HG02938 (cell line): ENCODE measurements around the gene S100A4.

Source experiments
- ATAC-seq: cut with Tn5 transposase; IDR thresholded peaks from one replicate; pipeline ENCODE4 v1.9.1; 2021; ENCODE audit warnings: mild to moderate bottlenecking, moderate library complexity; ENCODE audit not compliant: unreplicated experiment

Gene S100A4

GRCh38 chr1:153548722-153549688 lies 3.4 kb upstream of the S100A4 start, which contains the start of gene S100A3:
S100A3 (minus strand) TSS chr1:153549258; CDS start chr1:153548485, 773 bp downstream.
- no peak for ATAC-seq

DNA sequence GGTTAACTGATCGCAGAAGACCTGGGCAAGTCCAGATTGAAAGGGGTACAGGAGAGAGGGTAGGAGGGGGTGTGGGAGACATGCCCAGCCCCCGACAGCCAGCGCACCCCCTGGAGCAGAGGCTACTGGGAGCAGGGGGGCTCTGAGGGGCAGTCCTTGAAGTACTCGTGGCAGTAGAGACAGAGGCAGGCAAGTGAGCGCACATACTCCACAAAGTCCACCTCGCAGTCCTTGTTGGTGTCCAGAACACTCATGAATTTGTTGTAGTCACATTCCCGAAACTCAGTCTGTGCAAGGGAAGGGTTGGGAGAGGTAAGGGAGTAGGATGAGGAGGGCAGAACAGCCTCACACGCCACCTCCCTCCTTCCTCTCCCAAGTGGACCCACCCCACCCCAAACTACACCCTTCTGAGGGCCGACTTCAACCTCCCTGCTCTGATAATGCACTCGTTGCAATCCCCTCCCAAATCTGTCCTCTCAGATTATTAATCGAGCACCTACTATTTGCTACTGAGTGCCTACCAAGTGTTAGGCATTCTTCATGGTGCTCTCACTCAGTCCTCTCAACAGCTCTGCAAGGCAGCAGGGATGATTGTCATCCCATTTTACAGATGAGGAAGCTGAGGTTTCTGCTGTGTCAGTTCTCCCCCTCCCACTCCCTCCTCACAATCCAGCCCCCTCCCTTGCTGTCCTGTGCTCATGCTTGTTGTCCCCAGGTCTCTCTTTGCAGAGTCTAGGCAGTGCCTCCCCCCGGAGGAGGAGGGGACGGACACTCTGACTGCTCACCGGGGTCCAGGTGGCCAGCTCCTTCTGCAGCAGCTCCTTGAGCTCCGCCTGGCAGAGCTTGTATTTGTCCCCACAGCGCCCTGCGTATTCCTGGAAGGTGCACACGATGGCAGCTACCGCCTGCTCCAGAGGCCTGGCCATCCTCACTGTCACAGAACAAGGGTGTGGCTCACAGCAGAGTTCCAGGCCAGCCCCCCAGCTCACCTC lies 2.2 kb upstream of the S100A4 start:
- ATAC-seq, result no peak

DNA sequence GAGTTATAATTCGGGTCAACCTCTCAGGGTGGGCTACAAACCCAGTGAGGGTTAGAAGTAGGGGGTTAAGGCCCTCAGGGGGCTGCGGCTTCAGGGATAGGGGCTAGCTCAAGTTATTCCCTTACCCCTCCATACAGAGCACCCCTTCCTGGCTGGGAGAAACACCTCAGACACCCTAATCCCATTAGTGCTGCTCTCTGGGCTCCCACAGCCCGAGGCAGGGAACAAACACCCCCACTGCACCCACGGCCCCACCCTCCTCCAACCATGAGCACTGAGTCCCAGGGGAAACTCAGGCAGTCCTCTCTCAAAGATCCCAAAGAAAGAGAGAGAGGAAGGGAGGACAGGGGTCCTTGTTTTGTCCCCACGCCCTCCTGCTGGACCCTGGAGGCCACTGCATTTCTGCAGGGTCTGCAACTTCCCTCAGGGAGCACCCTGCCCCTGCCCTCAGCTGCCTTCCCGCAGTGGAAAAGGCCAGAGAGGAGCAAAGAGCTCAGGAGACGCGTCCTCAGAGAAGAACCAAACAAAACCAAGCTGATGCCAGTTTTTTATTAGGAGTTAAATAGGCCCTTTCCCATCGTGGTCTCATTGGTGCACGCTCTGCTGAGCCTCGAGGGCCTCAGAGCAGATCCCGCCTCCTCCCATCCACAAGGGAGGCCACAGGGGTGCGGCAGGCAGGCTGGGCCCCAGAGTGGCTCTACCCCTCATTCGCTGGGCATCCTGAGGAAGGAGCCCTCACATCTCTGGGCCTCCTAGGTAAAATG lies 1.4 kb upstream of the S100A4 start:
- no peak for ATAC-seq

GRCh38 chr1:153546371-153546770 lies 765 bp upstream of the S100A4 start:
- ATAC-seq, result no peak

DNA sequence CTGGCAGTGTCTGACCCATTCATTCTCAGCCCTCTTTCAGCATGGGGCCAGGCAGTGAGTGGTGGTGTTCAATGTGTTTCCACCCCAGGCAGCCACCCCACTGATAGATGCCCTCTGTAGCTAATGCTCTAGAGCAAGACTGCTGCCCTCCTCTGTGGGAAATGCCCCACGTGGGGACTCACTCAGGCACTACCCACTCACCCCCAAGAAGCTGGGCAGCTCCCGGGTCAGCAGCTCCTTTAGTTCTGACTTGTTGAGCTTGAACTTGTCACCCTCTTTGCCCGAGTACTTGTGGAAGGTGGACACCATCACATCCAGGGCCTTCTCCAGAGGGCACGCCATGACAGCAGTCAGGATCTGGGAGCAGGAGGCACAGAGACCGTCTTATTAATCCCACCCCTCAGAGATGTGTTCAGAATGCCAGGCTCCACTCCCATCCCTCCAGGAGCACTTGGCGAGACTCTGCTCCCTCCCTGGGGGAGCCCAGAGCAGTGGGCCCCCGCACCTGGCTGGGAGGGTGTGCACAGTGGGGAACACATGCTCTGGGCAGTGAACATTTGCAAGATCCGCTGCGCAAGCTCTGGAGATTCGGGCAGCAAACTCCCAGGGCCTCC lies 1.0 kb downstream of the S100A4 start:
- no peak for ATAC-seq

DNA sequence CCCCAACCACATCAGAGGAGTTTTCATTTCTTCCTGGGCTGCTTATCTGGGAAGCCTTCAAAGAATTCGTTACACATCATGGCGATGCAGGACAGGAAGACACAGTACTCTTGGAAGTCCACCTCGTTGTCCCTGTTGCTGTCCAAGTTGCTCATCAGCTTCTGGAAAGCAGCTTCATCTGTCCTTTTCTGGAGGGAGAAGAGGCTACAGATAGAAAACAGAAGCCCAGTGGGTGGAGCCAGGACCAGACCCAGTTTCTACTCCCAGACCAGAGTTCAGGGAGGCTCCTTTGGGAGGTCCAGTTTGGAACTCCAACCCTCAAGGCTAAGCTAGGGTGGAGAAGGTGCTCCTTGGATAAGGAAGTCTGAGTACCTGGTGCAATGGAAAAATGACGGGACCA lies 1.9 kb downstream of the S100A4 start:
- no peak for ATAC-seq

GRCh38 chr1:153542956-153543711 lies 2.5 kb downstream of the S100A4 start:
- no peak for ATAC-seq

GRCh38 chr1:153541641-153542590 lies 3.7 kb downstream of the S100A4 start:
- ATAC-seq, result no peak

GRCh38 chr1:153540394-153541361 lies 4.9 kb downstream of the S100A4 start, which contains the start of gene S100A5:
S100A5 (minus strand) TSS chr1:153540934; CDS start chr1:153540191, 743 bp downstream.
- no peak for ATAC-seq

- ATAC-seq, result no peak
Observed at GRCh38 chr1:153539395-153540093, 6.1 kb downstream of the S100A4 start.

DNA sequence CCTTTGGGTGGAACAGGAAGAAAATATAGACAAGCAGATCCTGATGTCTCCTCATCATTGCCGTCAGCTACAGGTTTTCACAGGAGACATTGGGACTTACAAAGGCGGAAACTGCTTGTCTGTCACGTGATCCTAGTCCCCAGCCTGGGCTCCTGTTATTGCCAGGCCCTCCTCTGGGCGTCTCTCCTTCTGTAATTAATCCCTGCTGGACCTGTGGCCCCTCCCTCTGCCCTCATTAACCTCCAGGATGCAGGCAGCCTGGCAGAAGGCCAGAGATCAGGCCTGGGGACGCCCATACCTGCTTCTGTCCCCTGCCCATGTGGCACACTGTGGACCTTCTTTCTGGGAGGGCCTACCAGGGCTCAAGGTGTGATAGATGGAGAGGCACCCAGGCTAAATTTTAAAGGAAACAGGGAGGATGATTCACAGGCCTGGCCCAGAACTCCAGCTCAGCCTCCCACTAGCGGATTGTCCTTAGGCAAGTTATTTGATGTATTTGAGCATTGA lies 7.2 kb downstream of the S100A4 start:
- no peak for ATAC-seq

DNA sequence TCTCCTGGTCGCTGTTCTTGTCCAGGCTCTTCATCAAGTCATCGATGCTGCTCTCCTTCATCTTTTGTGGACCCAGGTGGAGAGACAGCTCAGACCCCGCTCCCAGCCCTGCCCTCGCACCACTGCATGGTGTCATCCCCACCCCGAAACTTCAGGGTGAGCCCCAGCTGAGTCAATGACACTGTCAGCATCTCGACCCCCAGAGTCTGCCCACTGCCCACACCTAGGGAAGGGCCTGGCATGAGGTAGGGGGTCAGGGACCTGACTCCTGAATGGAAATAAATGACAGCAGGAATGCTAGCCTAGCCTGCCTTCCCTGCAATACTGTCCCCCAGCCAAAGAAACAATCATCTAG lies 8.3 kb downstream of the S100A4 start:
- ATAC-seq, result no peak

- ATAC-seq, result no peak
Observed at GRCh38 chr1:153536671-153537375, 8.8 kb downstream of the S100A4 start.

DNA sequence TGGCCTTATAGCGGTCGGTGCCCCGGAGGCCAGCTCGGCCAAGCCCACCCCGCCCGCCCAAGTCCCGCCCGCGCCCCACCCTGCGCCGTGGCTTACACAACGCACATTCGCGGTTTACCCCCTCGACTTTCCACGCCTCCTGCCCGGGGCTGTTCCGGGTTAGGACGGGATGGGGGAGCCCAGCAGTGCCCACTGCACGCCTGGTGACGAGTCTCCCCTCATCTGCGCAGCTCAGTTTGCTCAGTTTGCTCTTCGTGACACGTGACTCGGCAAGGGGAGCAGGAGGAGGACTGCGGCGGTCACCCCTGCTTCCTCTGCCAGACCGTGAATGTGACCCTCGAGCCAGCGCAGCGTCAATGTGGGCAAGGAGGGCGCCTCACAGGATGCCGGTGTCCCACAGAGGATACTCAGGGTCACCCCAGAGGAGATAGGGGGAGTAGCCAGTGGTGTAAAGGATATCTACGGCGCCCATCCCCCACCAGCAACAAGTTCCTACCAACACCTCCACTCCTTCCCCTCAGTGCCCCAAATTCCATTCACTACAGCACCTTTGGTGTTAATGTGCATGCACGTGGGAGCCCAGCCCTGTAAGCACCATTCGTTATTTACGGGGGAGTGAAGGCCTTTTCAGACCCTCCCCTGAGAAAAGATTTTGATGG lies 9.5 kb downstream of the S100A4 start:
- ATAC-seq, result no peak
